Lower lobe of right lung (tissue), 2 donors: ENCODE measurements around the gene MANBA. TPM values are rescaled to one million over a fixed set of nuclear protein-coding genes. Genes with fewer than 3 reads are reported as not detected.
A peak's percentile ranks its signal among the peaks of the same experiment; 100 is the strongest.

Experiments used
- ATAC-seq, 2 donors: fragments of 200-7000 bp; cut with Tn5 transposase; one replicate each; pipeline ENCODE4 v1.9.1; 2020 to 2022; ENCODE audit warnings: mild to moderate bottlenecking in 2 of 2, moderate library complexity in 2 of 2
- DNase-seq: peaks from one replicate; pipeline ENCODE4 v3.0.0-alpha.2; 2020
- H3K27ac ChIP-seq: fragments of 200-600 bp; one replicate; pipeline ENCODE4 v1.8.0; 2022
- H3K27me3 ChIP-seq: fragments of 200-600 bp; one replicate; pipeline ENCODE4 v1.8.0; 2022; ENCODE audit warnings: low read depth
- H3K36me3 ChIP-seq: fragments of 200-600 bp; one replicate; pipeline ENCODE4 v1.8.0; 2022; ENCODE audit warnings: mild to moderate bottlenecking
- H3K4me1 ChIP-seq: fragments of 200-600 bp; one replicate; pipeline ENCODE4 v1.8.0; 2022
- H3K4me3 ChIP-seq: fragments of 200-600 bp; one replicate; pipeline ENCODE4 v1.8.0; 2022; ENCODE audit warnings: mild to moderate bottlenecking
- H3K9me3 ChIP-seq: fragments of 200-600 bp; one replicate; pipeline ENCODE4 v1.8.0; 2022
- CTCF ChIP-seq: fragments of 200-600 bp; IDR thresholded peaks from one replicate; pipeline ENCODE4 v1.8.0; 2022; ENCODE audit warnings: antibody characterized with exemption, mild to moderate bottlenecking
- intact Hi-C: fragments of 100-400 bp; cut with DNase I; formaldehyde crosslinking; loops from one replicate; pipeline ENCODE4 v1.11.0; 2022
- total RNA-seq: library from RNA; stranded (reverse); fragmentation: NEBNext Ultra II Directional; extraction: Animal tissue kit (Norgen Biotek cat#: 25700); gene quantifications from one replicate; pipeline ENCODE4 v1.2.1, GENCODE V29; 2021
- donor health status: DM: no; HTN: yes; CAD: no; lungs with severe emphysema.

MANBA gene
- total RNA-seq, 1 donor from 2014 or later = 68.2 TPM

- TF ChIP-seq CTCF = no peak
- ATAC-seq = no peak
- Histone ChIP-seq H3K27ac (no peak overlapping the region), H3K9me3 (no peaks in the 10 kb centered on the region), H3K4me3 (no peak overlapping the region), H3K4me1 (no peaks in the 10 kb centered on the region), H3K36me3 (peaks cover 31% of the 10 kb centered on the region), H3K27me3 (no peaks in the 10 kb centered on the region)
- intact Hi-C loops = no loop called here
- DNase-seq = no peak
These were observed 82.7 kb downstream of the MANBA start for GRCh38 chr4:102678107-102678506.

GRCh38 chr4:102675141-102675540 is 85.6 kb downstream of the MANBA start:
- H3K4me1 ChIP-seq = no peaks in the 10 kb centered on the region
- intact Hi-C loops = no loop called here

GRCh38 chr4:102667001-102667400 is 93.8 kb downstream of the MANBA start:
- Histone ChIP-seq H3K27me3 (no peaks in the 10 kb centered on the region), H3K36me3 (peaks cover 50% of the 10 kb centered on the region), H3K4me3 (no peak overlapping the region), H3K9me3 (no peaks in the 10 kb centered on the region), H3K4me1 (no peaks in the 10 kb centered on the region), H3K27ac (no peak overlapping the region)
- ATAC-seq (no peak), DNase-seq (no peak)
- TF ChIP-seq CTCF = no peak
- intact Hi-C loops = no loop called here

More at GRCh38 chr4:102675141-102675540, 85.6 kb downstream of the MANBA start:
- ATAC-seq (peak in 1 of 2 donors; percentile 23), DNase-seq (no peak)
- Histone ChIP-seq H3K27ac (no peak overlapping the region), H3K27me3 (no peaks in the 10 kb centered on the region), H3K36me3 (peaks cover 12% of the 10 kb centered on the region), H3K9me3 (no peaks in the 10 kb centered on the region), H3K4me3 (no peak overlapping the region)
- no peak for TF ChIP-seq CTCF

- H3K36me3 ChIP-seq = peaks cover 54% of the 10 kb centered on the region
- ATAC-seq = no peak
These were observed 95.2 kb downstream of the MANBA start for GRCh38 chr4:102665527-102665926.

GRCh38 chr4:102663073-102663472 is 97.7 kb downstream of the MANBA start:
- Histone ChIP-seq H3K4me1 (no peaks in the 10 kb centered on the region), H3K4me3 (no peak overlapping the region), H3K36me3 (peaks cover 47% of the 10 kb centered on the region), H3K9me3 (no peaks in the 10 kb centered on the region), H3K27ac (no peak overlapping the region), H3K27me3 (no peaks in the 10 kb centered on the region)
- TF ChIP-seq CTCF = no peak
- ATAC-seq (no peak), DNase-seq (no peak)
- intact Hi-C loops = no loop called here

More at GRCh38 chr4:102665527-102665926, 95.2 kb downstream of the MANBA start:
- no peaks in the 10 kb centered on the region for H3K4me1 ChIP-seq
- DNase-seq = no peak
- no peaks in the 10 kb centered on the region for H3K27me3 ChIP-seq
- intact Hi-C loops = no loop called here
- H3K27ac ChIP-seq = no peak overlapping the region
- no peak for TF ChIP-seq CTCF
- H3K9me3 ChIP-seq = no peaks in the 10 kb centered on the region
- H3K4me3 ChIP-seq = no peak overlapping the region

GRCh38 chr4:102657206-102657605 is 103.6 kb downstream of the MANBA start:
- intact Hi-C loops = no loop called here
- Histone ChIP-seq H3K27me3 (no peaks in the 10 kb centered on the region), H3K9me3 (no peaks in the 10 kb centered on the region), H3K36me3 (peaks cover 19% of the 10 kb centered on the region), H3K4me1 (no peaks in the 10 kb centered on the region), H3K27ac (no peak overlapping the region), H3K4me3 (no peak overlapping the region)
- DNase-seq (no peak), ATAC-seq (no peak)
- TF ChIP-seq CTCF = no peak
